Right atrium auricular region (tissue), 2 donors: ENCODE measurements around the gene TMEM191B. TPM values are rescaled to one million over a fixed set of nuclear protein-coding genes. Genes with fewer than 3 reads are reported as not detected.
"Not testable (repeated sequence)": the region's sequence is repeated elsewhere in the genome, so short reads cannot be mapped to it uniquely, and the experiment has no call there.

Experiments used
- DNase-seq: peaks from one replicate; pipeline ENCODE4 v3.0.0-alpha.2; 2019; ENCODE audit warnings: low spot score
- H3K27ac ChIP-seq, 2 donors: fragments of 200-600 bp; sonication (generic); 1 replicate in 1 of 2; 2 replicates in 1 of 2; pipeline ENCODE4 v1.5.1; 2016 to 2019
- H3K27me3 ChIP-seq, 2 donors: fragments of 200-600 bp; sonication (generic); one replicate each; pipeline versions ENCODE4 v1.5.1 to v1.6.0; 2017 to 2019
- H3K36me3 ChIP-seq: fragments of 200-600 bp; sonication (generic); one replicate; pipeline ENCODE4 v1.5.1; 2016
- H3K4me1 ChIP-seq, 2 donors: fragments of 200-600 bp; sonication (generic); one replicate each; pipeline versions ENCODE4 v1.5.1 to v1.6.0; 2017 to 2019
- H3K4me3 ChIP-seq, 2 donors: fragments of 200-600 bp; sonication (generic); 1 replicate in 1 of 2; 2 replicates in 1 of 2; pipeline ENCODE4 v1.5.1; 2017 to 2019; ENCODE audit warnings: mild to moderate bottlenecking in 1 of 2, moderate library complexity in 1 of 2
- H3K9me3 ChIP-seq, 2 donors: fragments of 200-600 bp; sonication (generic); one replicate each; pipeline ENCODE4 v1.5.1; 2019
- total RNA-seq, 2 donors: library from RNA; depleted of rRNA; stranded (reverse); fragments of >200 nt; gene quantifications; one replicate each; pipeline ENCODE4 v1.1.0, GENCODE V29; 2016

Gene TMEM191B
- total RNA-seq, 2 donors from 2014 or later: 0.59 TPM; not detected in 1

GRCh38 chr22:18544615-18545014 is 17.0 kb downstream of the TMEM191B start:
- H3K27ac ChIP-seq, H3K4me1 ChIP-seq, H3K9me3 ChIP-seq, DNase-seq, H3K36me3 ChIP-seq, H3K4me3 ChIP-seq, H3K27me3 ChIP-seq: not testable (repeated sequence)

GRCh38 chr22:18549458-18550179 is 22.0 kb downstream of the TMEM191B start:
- not testable (repeated sequence) for H3K4me3 ChIP-seq, H3K4me1 ChIP-seq, H3K27ac ChIP-seq, DNase-seq, H3K9me3 ChIP-seq, H3K27me3 ChIP-seq, H3K36me3 ChIP-seq

- DNase-seq, H3K36me3 ChIP-seq, H3K4me3 ChIP-seq, H3K4me1 ChIP-seq, H3K27ac ChIP-seq, H3K9me3 ChIP-seq, H3K27me3 ChIP-seq: not testable (repeated sequence)
These were observed 23.4 kb downstream of the TMEM191B start for GRCh38 chr22:18551046-18551445.

GRCh38 chr22:18552839-18553597 is 25.4 kb downstream of the TMEM191B start:
- not testable (repeated sequence) for H3K4me1 ChIP-seq, H3K4me3 ChIP-seq, H3K27ac ChIP-seq, DNase-seq, H3K27me3 ChIP-seq, H3K36me3 ChIP-seq, H3K9me3 ChIP-seq

- H3K27ac ChIP-seq, H3K9me3 ChIP-seq, H3K27me3 ChIP-seq, H3K4me1 ChIP-seq, H3K4me3 ChIP-seq, H3K36me3 ChIP-seq, DNase-seq: not testable (repeated sequence)
These were observed 27.0 kb downstream of the TMEM191B start for GRCh38 chr22:18554280-18555256.

GRCh38 chr22:18558516-18558915 is 30.9 kb downstream of the TMEM191B start:
- H3K27me3 ChIP-seq, H3K4me3 ChIP-seq, H3K4me1 ChIP-seq, DNase-seq, H3K9me3 ChIP-seq, H3K27ac ChIP-seq, H3K36me3 ChIP-seq: not testable (repeated sequence)

GRCh38 chr22:18558939-18559338 is 31.3 kb downstream of the TMEM191B start:
- H3K4me1 ChIP-seq, DNase-seq, H3K27ac ChIP-seq, H3K9me3 ChIP-seq, H3K27me3 ChIP-seq, H3K36me3 ChIP-seq, H3K4me3 ChIP-seq: not testable (repeated sequence)

- not testable (repeated sequence) for H3K4me1 ChIP-seq, H3K9me3 ChIP-seq, H3K27me3 ChIP-seq, DNase-seq, H3K4me3 ChIP-seq, H3K36me3 ChIP-seq, H3K27ac ChIP-seq
These were observed 32.7 kb downstream of the TMEM191B start for GRCh38 chr22:18560099-18560974.

- not testable (repeated sequence) for H3K9me3 ChIP-seq, H3K4me1 ChIP-seq, H3K4me3 ChIP-seq, DNase-seq, H3K36me3 ChIP-seq, H3K27me3 ChIP-seq, H3K27ac ChIP-seq
These were observed 43.1 kb downstream of the TMEM191B start for GRCh38 chr22:18570509-18571246.

- not testable (repeated sequence) for H3K4me3 ChIP-seq, H3K27ac ChIP-seq, H3K36me3 ChIP-seq, H3K9me3 ChIP-seq, DNase-seq, H3K27me3 ChIP-seq, H3K4me1 ChIP-seq
These were observed 46.0 kb downstream of the TMEM191B start for GRCh38 chr22:18573483-18574164.

GRCh38 chr22:18574555-18574954 is 47.0 kb downstream of the TMEM191B start:
- not testable (repeated sequence) for H3K27me3 ChIP-seq, H3K9me3 ChIP-seq, H3K4me3 ChIP-seq, H3K36me3 ChIP-seq, H3K27ac ChIP-seq, DNase-seq, H3K4me1 ChIP-seq

GRCh38 chr22:18575686-18576085 is 48.1 kb downstream of the TMEM191B start:
- H3K4me1 ChIP-seq, H3K36me3 ChIP-seq, H3K9me3 ChIP-seq, H3K27ac ChIP-seq, H3K27me3 ChIP-seq, DNase-seq, H3K4me3 ChIP-seq: not testable (repeated sequence)
